WERI-Rb-1 (cell line): ENCODE measurements around the gene SETBP1.

Source experiments
- DNase-seq: peaks from one replicate; pipeline ENCODE4 v3.0.0-alpha.2; 2020
- H3K27ac ChIP-seq: fragments of 250-450 bp; sonication (Bioruptor Pico); 2 replicates; pipeline ENCODE4 v1.5.1; 2020; ENCODE audit warnings: mild to moderate bottlenecking, moderate library complexity
- H3K27me3 ChIP-seq: fragments of 250-450 bp; sonication (Bioruptor Pico); 2 replicates; pipeline ENCODE4 v1.5.1; 2021; ENCODE audit warnings: mild to moderate bottlenecking, low read depth, moderate library complexity; ENCODE audit not compliant: insufficient read depth, severe bottlenecking
- H3K36me3 ChIP-seq: fragments of 250-450 bp; sonication (Bioruptor Pico); 2 replicates; pipeline ENCODE4 v1.5.1; 2020; ENCODE audit warnings: mild to moderate bottlenecking, moderate library complexity
- H3K4me3 ChIP-seq: 2 replicates; pipeline ENCODE4 v1.5.1; 2011; ENCODE audit warnings: low read depth, mild to moderate bottlenecking, control low read depth, low read length
- H3K9me3 ChIP-seq: fragments of 250-450 bp; sonication (Bioruptor Pico); 2 replicates; pipeline ENCODE4 v1.5.1; 2021; ENCODE audit warnings: mild to moderate bottlenecking, moderate library complexity; ENCODE audit not compliant: severe bottlenecking
- CTCF ChIP-seq: IDR thresholded peaks from 2 replicates; pipeline ENCODE4 v1.5.1; 2011; ENCODE audit warnings: low read depth, mild to moderate bottlenecking, control low read depth, inconsistent platforms, low read length

SETBP1 gene

DNA sequence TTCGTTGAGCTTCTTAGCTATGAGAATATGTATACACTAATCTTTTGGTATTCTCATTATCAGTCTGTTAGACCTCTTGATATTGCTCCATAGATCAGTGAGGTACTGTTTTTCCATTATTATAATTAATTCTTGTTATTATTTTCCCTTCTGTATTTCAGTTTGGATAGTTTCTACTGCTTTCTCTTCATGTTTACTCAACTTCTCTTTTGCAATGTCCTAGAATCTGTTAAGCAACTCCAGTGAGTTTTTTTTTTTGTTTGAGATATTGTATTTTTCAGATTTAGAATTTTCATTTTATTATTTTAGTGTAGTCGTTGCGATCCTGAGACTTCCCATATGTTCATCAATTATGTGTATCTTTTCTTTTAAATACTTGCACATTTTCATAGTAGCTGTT is 260.8 kb downstream of the SETBP1 start:
- H3K36me3 ChIP-seq = no peaks in the 10 kb centered on the region
- no peaks in the 10 kb centered on the region for H3K27me3 ChIP-seq
- H3K27ac ChIP-seq = no peak overlapping the region
- no peak overlapping the region for H3K4me3 ChIP-seq
- no peaks in the 10 kb centered on the region for H3K9me3 ChIP-seq
- DNase-seq = no peak
- TF ChIP-seq CTCF = no peak

- Histone ChIP-seq H3K27ac (no peak overlapping the region), H3K36me3 (no peaks in the 10 kb centered on the region), H3K27me3 (no peaks in the 10 kb centered on the region), H3K4me3 (no peak overlapping the region), H3K9me3 (no peaks in the 10 kb centered on the region)
- no peak for DNase-seq
- no peak for TF ChIP-seq CTCF
Observed at GRCh38 chr18:44942073-44942472, 261.4 kb downstream of the SETBP1 start.

- Histone ChIP-seq H3K9me3 (no peaks in the 10 kb centered on the region), H3K4me3 (no peak overlapping the region), H3K27ac (no peak overlapping the region), H3K27me3 (no peaks in the 10 kb centered on the region), H3K36me3 (no peaks in the 10 kb centered on the region)
- no peak for TF ChIP-seq CTCF
- DNase-seq = no peak
Observed at GRCh38 chr18:44943311-44943881, 262.7 kb downstream of the SETBP1 start.

GRCh38 chr18:44944461-44944860 is 263.8 kb downstream of the SETBP1 start:
- H3K27ac ChIP-seq = no peak overlapping the region
- H3K4me3 ChIP-seq = no peak overlapping the region
- no peak for DNase-seq
- no peaks in the 10 kb centered on the region for H3K27me3 ChIP-seq
- H3K9me3 ChIP-seq = no peaks in the 10 kb centered on the region
- TF ChIP-seq CTCF = no peak
- H3K36me3 ChIP-seq = no peaks in the 10 kb centered on the region

- Histone ChIP-seq H3K9me3 (no peaks in the 10 kb centered on the region), H3K27ac (no peak overlapping the region), H3K27me3 (no peaks in the 10 kb centered on the region), H3K4me3 (no peak overlapping the region), H3K36me3 (no peaks in the 10 kb centered on the region)
- peak; percentile 51 for DNase-seq
- TF ChIP-seq CTCF = no peak
Observed at GRCh38 chr18:44945888-44946401, 265.3 kb downstream of the SETBP1 start.

GRCh38 chr18:44946529-44947113 is 265.9 kb downstream of the SETBP1 start:
- TF ChIP-seq CTCF = no peak
- no peaks in the 10 kb centered on the region for H3K36me3 ChIP-seq
- no peak for DNase-seq
- H3K27ac ChIP-seq = no peak overlapping the region
- no peak overlapping the region for H3K4me3 ChIP-seq
- H3K9me3 ChIP-seq = no peaks in the 10 kb centered on the region
- H3K27me3 ChIP-seq = no peaks in the 10 kb centered on the region
